Measurements from ENCODE around the gene DBNL.

DNA sequence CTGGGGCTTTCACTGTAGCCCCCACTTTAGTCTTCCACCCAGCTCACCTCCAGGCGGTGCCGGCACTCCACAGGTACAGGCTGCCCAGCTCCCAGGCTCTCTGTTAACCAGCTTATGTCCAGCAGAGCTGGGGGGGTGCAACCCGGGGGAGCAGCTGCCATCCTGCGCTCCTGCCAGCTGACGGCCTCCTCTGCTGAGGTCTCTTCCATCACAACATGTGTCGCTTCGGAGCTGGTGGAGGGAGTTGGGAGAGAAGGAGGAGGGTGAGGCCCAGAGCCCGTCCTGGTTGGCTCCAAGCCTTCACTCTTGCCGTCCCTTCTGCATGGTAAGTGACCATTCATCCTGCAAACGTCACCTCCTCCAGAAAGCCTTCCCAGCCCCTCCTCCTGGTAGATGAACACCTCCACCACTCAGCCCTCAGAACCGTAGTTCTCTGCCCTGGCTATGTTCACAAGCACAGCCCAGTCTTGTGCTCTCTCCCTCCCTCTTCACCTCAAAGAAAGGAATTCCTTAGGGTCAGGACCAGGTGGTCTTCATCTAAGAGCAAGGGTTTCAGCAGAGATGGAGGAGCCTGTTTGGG, 36.3 kb downstream of the DBNL start:
- TF ChIP-seq POLR2A (IDR thresholded peaks at IDR 0.05) (no peak), EP300 (IDR thresholded peaks at IDR 0.05) (no peak)
- TF ChIP-seq, protein P1, sequence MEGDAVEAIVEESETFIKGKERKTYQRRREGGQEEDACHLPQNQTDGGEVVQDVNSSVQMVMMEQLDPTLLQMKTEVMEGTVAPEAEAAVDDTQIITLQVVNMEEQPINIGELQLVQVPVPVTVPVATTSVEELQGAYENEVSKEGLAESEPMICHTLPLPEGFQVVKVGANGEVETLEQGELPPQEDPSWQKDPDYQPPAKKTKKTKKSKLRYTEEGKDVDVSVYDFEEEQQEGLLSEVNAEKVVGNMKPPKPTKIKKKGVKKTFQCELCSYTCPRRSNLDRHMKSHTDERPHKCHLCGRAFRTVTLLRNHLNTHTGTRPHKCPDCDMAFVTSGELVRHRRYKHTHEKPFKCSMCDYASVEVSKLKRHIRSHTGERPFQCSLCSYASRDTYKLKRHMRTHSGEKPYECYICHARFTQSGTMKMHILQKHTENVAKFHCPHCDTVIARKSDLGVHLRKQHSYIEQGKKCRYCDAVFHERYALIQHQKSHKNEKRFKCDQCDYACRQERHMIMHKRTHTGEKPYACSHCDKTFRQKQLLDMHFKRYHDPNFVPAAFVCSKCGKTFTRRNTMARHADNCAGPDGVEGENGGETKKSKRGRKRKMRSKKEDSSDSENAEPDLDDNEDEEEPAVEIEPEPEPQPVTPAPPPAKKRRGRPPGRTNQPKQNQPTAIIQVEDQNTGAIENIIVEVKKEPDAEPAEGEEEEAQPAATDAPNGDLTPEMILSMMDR (IDR thresholded peaks at IDR 0.05), result no peak

All from tibial nerve (tissue), 4 donors.